GM04504 (cell line): ENCODE measurements around the gene CCL8.
"Not testable (repeated sequence)": the region's sequence is repeated elsewhere in the genome, so short reads cannot be mapped to it uniquely, and the experiment has no call there.

Experiments used
- DNase-seq: peaks from one replicate; pipeline ENCODE4 v3.0.0-alpha.2; 2012; ENCODE audit warnings: low read depth

CCL8 gene

DNA sequence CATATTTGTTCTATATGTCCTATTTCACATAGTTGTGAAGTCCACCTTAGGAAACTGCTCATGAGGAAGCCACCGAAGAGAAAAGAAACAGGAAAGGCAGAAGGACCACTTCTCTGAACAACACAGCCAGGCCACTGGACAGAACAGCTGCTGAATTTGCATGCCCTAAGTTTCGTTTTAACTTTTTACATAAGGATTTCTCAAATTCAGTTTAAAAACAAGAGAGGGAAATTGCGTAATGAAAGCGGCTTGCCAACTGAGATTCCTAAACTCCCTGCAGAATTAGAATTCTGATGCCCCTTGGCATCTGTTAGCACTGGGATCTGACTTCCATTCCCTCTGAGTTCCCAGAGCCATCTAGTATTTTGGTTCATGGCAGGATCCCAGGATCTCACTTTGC lies 5.0 kb upstream of the CCL8 start:
- DNase-seq, result no peak

DNA sequence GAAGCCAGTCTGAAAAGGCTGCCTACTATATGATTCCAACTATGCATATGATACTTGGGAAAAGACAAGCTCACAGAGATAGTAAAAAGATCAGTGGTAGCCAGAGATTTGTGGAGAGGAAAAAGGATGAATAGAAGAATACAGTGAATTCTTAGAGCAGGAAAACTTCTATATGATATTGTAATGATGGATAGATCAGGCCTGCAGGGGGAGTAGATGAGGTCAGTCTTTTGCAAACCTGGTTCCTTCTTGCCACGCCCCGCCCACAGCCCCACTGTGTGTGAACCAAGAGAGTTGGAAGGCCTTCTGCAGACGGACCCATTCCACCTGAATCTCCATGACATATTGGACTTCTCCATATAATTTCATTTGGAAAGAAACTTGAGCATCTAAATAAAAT lies 761 bp upstream of the CCL8 start:
- DNase-seq, result no peak

DNA sequence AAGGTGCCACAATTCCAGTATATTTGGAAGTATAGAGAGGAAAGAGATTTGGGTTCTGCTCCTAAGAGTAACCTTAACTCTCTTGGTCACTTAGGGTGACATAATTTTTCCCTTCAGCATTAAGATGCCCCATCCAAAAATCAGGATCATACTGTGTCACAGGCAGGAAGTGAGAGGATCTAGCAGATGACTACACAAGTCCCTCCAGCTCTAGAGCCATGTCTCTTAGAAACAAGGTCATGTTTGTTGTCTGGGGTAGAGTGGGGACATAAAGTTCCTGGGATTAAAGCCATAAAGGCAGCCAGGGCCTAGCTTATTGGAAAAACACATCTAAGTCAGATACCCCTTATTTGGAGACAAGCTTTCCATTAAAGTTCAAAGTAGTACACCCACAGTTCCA lies 2.7 kb downstream of the CCL8 start:
- no peak for DNase-seq

DNA sequence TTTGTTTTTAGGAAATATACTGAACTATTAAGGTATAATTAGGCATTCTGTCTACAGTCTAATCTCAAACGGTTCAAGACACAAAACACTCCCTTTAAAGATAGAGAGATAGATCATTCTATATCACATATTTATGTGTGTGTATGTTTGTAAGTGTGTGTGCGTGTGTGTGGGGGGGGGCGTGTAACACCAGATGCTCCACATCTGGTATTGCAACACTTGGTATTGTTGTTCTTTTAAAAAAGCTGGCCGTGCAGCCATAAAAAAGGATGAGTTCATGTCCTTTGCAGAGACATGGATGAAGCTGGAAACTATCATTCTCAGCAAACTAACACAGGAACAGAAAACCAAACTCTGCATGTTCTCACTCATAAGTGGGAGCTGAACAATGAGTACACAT lies 8.3 kb downstream of the CCL8 start:
- not testable (repeated sequence) for DNase-seq

DNA sequence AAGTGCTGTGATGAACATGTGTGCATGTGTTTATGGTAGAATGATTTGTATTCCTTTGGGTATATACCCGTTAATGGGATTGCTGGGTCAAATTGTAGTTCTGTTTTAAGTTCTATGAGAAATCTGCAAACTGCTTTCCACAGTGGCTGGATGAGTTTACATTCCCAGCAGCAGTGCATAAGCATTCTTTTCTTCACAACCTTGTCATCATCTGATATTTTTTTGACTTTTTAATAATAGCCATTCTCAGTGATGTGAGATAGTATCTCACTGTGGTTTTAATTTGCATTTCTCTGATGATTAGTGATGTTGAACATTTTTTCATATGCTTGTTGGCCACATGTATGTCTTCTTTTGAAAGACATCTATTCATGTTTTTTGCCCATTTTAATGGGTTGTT lies 18.5 kb downstream of the CCL8 start:
- no peak for DNase-seq

DNA sequence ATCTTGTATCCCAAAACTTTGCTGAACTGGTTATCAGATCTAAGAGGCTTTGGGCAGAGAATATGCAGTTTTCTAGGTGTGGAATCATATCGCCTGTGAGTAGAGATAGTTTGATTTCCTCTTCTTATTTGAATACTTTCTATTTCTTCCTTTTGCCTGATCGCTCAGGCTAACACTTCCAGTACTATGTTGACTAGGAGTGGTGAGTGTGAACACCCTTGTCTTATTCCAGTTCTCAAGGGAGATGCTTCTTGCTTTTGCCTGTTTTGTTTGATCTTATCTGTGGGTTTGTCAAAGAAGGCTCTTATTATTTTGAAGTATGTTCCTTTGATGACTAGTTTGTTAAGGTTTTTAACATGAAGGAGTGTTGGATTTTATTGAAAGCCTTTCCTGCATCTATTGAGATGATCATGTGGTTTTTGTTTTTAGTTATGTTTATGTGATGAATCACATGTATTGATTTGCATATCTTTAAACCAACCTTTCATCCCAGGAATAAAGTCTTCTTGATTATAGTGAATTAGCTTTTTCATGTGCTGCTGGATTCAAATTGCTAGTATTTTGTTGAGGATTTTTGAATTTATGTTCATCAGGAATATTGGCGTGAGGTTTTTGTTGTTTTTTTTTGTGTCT lies 20.0 kb downstream of the CCL8 start:
- DNase-seq, result no peak

DNA sequence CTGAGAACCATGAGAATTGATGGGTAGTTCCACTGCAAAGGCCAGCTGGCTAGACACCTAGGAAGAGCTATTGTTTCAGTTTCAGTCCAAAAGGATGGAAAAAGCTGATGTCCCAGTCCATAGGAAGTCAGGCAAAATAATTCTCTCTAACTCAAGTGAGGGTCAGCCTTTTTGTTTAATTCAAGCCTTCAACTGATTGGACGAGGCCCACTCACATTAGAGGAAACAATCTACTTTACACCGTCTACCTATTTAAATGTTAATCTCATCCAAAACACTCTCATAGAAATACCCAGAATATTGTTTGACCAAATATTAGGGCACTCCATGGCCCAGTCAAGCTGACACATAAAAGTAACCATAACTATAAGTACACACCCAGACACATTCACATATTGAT lies 22.7 kb downstream of the CCL8 start:
- DNase-seq, result no peak

DNA sequence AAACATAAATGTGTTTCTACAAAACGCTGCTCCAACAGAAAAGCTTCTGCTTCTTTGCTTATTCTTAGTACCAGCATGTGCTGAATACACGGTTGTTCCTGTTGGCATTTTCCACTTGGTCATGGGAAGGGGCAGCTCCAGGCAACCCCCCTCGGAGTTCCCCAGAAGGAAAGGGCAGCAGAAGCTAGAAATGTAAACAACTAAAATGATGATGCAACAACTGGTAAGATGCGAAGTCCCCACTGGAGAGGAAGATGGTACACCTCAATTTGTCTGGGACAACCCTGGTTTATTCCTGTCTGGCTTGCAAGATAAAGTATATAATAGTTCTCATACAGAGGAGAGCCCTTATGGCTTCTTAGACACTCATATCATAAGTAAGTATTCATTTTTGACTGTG lies 27.8 kb downstream of the CCL8 start:
- DNase-seq, result no peak

DNA sequence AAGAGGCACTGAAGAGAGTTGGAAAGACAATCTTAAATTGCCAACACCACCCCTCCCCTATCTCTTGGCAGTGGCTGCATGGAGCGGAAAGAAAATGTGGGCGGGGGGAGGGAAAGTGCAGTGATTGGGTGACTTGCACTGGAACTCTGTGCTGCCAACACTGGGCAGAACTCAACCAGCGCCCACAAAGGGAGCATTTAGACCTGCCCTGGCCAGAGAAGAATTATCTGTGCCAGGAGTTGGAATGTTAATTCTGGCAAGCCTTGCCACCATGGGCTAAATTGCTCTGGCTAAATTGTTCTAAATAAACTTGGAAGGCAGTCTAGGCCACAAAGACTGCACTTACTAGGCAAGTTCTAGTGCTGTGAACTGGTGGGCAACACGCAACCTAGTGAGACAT lies 30.5 kb downstream of the CCL8 start:
- no peak for DNase-seq

DNA sequence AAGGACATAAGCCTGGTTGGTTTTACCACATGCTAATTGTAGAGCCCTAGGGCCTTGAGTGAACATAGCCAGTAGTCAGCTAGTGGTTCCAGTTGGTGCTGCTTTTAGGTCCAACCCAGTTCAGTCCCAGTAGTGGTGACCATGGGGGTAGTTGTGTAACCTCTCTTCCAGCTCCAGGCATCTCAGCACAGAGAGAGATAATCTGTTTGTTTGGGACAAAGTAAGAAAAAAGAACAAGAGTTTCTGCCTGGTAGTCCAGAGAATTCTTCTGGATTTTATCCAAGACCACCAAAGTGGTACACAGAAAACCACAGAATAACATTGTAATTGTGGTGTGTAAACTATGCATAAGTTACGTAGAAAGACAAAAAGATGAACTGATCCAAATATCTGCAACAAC lies 31.9 kb downstream of the CCL8 start:
- DNase-seq, result no peak

DNA sequence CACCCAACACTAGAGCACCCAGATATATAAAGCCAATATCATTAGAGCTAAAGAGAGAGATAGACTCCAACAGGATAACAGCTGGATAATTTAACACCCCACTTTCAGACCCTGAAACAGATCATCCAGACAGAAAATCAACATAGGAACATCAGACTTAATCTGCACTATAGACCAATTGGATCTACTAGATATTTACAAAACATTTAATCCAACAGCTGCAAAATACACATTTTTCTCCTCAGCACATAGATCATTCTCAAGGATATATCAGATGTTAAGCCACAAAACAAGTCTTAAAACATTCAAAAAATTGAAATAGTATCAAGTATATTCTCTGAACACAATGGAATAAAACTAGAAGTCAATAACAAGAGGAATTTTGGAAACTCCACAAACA lies 33.0 kb downstream of the CCL8 start:
- DNase-seq, result no peak

DNA sequence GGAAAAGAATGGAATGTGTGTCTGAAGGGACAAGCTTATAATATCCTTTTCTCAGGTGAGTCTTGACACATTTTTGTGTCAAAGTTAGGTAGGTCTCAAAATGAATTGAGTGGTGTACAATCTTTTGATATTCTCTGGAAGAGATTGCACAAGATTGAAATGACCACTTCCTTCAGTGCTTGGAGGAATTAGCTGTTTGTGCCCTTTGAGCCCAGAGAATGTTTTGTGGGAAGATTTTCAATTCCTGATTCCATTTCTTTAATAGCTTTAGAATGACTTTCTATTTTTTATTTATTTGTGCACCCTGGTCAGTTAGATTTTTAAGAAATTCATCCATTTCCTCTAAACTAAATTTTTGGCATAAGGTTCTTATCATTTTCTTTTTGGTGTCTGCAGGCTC lies 35.4 kb downstream of the CCL8 start:
- no peak for DNase-seq

DNA sequence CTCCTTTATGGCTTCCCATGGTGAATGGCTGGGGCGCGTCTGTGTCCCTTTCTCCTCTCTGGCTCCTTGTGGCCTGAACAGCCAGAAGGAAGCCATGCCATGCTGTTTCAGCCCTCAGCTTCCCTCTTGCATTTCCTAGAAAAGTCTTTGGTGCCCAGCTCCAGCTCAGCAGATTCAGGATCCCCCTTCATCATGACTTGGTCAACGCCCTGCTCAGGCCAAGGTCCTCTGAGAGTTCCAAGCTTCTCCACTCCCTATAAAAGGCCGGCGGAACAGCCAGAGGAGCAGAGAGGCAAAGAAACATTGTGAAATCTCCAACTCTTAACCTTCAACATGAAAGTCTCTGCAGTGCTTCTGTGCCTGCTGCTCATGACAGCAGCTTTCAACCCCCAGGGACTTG lies 37.0 kb downstream of the CCL8 start, which contains the start of gene CCL13:
Gene CCL13 (plus strand): TSS at position 287 of the 400 bp plus-strand sequence. CDS start 47 bp downstream, at position 334.
- DNase-seq, result no peak

DNA sequence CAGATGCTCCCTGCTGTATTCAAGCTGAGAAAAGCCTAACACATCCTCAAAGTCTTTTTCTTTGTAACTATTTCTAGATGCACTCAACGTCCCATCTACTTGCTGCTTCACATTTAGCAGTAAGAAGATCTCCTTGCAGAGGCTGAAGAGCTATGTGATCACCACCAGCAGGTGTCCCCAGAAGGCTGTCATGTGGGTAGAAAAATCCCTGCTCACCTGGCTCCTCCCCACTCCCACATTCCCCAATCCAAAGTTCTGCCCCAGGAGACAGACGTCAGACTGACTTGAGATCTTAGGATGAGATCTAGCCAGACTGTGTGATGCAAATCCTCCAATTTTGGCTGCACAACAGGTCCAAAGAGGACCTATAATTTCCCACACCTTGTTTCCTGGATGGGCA lies 38.2 kb downstream of the CCL8 start:
- no peak for DNase-seq

DNA sequence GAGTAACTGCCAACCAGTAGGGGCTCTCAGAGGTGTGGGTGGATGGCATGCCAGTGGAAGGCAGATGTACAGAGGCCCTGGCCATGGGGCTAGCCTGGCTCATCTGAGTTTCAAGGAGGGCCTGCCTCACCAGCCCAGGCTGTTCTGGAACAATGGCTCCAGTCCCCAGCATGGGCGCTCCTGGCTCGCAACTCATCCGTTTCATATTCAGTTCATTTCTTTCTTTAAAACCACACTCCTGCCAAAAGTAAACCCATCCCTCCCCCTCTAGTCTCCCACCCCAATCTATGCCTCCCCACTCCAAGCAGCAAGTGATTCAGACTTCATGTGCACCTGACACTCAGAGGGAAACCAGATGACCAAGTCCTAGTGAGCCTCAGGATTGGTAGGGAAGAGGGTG lies 39.4 kb downstream of the CCL8 start:
- no peak for DNase-seq

DNA sequence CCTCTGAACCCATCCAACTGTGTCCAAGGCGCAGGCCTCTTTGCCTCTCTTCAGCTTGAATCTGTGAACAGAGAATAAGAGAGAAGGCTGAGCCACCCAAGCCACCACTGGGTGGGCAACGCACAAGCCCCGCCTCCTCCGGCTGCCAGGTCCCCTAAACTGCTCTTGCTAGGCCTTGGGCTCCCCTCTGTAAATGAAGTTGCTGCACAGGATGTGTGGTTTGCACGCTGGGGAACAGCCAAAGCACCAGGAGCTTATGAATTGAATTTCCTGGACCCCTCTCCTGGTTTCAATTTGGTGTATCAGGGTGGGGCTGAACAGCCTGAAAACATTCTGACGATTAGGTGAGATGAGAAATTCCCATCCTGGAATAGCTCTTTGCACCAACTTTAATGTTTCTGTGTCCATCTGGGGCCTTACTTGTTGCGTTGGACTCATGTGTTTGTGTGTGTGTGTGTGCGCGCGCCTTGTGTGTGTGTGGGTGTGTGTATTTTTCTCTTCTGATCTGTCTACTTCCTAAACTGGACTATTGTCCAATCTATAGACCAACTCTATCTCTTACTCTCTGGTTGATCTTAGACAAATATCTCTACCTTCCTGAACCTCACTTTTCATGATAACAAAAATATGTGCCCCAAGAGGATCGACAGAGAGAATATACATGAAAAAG lies 41.5 kb downstream of the CCL8 start:
- DNase-seq, result no peak

DNA sequence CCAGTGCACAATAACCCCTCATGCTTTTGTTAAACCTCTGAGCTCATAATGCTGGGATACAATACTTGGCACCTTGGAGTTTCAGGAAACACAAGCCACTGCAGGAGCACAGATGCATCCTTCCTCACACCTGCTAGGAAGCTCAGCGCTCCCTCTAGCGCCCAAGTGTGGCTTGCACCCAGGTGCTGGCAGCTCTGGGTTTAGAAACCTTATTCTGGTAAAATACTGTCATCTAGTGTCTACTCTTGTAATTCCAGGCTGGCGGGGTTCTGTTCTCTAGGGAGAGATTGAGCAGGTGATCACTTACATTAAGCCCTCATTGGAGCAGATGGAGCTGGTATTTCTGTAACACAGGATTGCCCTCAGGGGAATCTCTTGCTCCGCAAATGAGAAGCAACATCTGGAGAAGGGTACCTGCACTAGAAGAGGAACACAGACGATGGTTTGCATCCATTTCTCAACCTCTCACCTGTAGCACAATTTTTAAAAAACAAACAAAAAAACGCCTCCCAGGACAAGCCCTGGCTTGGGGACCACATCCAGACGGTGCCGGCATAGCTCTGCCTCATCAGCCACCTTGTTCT lies 42.3 kb downstream of the CCL8 start:
- DNase-seq, result peak; percentile 54

DNA sequence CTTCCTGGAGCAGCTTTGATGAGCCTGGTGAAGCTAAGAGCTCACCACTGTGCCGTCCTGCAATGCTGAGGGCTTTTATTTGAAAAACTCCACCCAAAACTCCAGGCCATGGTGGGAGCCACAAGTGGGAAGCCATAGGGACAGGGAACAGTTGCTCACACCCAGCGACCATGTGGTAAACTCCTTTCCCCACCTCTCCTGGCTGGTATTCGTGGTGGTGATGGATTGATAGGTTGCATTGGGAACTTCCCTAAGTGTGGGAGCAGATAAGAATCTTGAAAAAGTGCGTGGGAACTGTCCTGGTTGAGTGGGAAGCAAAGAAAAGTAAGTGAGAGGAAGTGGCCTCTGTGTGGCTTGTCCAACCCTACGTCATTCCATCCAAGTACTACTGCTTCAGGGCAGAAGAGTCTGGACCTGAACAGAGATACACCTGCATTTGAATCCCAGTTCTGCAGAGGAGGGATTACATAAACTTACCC lies 44.0 kb downstream of the CCL8 start, which contains the start of gene CCL1:
Gene CCL1 (minus strand): TSS at position 51 of the 479 bp plus-strand sequence. CDS start 72 bp downstream, outside the sequence.
- DNase-seq, result no peak

DNA sequence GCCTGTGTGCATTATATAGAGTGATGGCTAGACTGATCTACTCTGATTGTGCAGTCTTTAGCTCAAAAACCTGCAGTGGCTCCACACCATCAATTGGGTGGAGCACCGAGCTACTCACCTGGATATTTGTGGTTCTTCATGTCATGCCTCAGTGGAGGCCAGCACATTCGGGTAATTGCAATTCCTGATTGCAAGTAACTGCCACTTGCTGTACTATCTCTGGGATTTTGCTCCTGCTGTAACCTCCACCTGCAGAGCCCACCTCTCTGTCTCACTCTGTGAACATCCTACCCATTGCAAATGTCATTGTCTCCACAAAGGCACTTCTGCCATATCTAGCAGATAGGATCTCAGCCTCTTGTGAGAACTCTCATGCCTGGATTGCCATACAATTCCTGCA lies 45.5 kb downstream of the CCL8 start:
- no peak for DNase-seq

DNA sequence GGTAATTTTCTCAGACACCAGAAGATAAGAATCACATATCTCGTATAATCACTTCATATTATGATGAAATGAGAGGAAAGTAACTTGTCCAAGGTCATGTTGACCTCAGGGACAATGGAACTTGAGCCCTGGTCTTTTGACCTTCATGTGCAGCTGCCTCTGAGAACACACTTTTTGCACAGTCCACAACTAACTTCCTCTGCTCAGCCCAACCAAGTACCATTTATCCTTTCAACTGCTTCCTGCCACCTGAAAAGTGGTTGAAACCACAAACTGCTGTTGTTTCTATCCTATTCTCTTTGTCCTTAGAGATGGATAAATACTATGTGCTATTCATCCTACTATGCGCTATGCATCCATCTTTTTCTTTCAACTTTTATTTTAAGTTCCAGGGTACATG lies 46.1 kb downstream of the CCL8 start:
- DNase-seq, result no peak

DNA sequence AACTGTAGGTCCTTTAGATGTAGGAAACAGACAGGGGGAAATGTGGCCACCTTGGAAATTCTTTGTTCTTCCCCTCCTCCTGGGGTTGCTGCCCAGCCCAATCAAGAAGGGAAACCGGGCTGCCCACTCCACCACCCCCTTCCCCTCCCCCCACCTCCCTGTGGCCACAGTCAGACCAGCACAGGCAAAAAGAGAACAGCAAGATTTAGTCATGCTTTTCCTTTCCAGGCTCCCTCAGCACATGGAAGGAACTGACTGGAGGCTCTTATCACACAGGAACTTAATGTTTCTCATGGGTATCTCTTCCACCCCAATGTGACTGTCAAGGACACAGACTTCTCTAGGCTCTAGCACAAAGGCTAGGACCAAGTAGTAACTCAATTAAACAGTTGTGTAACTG lies 46.8 kb downstream of the CCL8 start:
- no peak for DNase-seq

DNA sequence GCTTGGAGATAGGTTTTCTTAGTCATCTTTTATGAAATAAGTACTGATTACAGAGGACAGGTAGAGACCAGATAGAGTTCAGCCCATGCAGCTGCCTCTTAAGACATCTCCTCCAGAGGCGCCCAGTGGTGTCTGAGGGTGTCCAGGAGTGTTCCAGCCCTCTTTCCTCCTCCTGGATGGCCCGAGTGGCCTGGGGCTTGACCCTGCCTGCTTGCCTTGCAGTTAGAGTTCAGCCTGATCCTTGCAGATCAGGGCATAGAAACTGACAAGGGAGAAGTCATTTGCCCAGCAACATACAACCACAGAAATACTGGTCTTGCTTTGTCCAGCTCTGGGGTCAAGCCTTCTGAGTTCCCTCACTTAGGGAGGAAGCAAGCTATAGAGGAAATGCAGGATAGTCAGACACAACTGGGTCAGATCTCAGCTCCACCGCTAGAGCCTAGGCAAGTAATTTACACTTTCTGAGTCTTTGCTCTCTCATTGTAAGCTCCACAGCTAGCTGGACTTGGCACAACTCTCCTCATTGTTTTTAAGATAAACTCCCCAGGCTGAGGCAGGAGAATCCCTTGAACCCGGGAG lies 47.4 kb downstream of the CCL8 start:
- DNase-seq, result no peak
